Measurements from ENCODE around the gene SLC5A6. TPM values are rescaled to one million over a fixed set of nuclear protein-coding genes. Genes with fewer than 3 reads are reported as not detected.
"Not testable (repeated sequence)": the region's sequence is repeated elsewhere in the genome, so short reads cannot be mapped to it uniquely, and the experiment has no call there.

Gene SLC5A6
- total and polyA plus RNA-seq, 2 of the 4 experiments (the other 2 are of a cell fraction), result 28.8 to 34.2 TPM

DNA sequence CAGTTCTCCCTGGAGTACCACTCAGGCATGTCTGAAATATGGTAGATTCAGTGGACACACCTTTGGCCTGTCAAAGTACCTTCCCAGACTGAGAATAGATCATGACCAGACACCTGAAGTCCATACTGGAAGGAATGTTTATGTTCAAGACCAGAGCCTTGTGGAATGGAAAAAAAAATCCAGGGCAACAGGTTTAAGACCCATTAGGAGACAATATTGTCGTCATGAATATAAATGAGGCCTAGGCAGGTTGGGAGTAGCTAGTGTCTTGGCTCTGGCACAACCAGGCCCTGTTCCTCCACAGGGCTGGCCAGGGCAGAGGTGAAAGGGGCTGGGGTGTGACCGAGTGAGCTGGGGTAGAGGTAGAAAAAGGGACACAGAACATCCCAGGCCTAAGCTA lies 13.4 kb downstream of the SLC5A6 start:
- Histone ChIP-seq H4K20me1 (ENCODE audit: insufficient read depth, low read length) (no peaks in the 10 kb centered on the region; the same call in 1 of the 2 replicates), H3K27me3 (ENCODE audit: control insufficient read depth, insufficient read depth, low read length) (no peaks in the 10 kb centered on the region; the same call in 1 of the 2 replicates), H3K4ac (ENCODE audit: low read depth, low read length) (no peak overlapping the region), H3K79me1 (ENCODE audit: low read depth in 1 of 2, low read length in 2 of 2) (no peaks in the 10 kb centered on the region), H4K5ac (ENCODE audit: low read depth, low read length) (no peak overlapping the region), H3K9ac (ENCODE audit: low read depth, low read length) (no peak overlapping the region), H2BK120ac (ENCODE audit: low read depth, low read length) (no peak overlapping the region), H3K18ac (ENCODE audit: low read depth, low read length) (no peak overlapping the region), H3K23ac (ENCODE audit: low read depth, low read length) (no peak overlapping the region), H3K4me1 (ENCODE audit: control insufficient read depth, insufficient read depth, low read length) (no peaks in the 10 kb centered on the region), H2BK20ac (ENCODE audit: low read depth, low read length) (no peak overlapping the region), H3K4me2 (ENCODE audit: low read depth, low read length) (no peak overlapping the region), H3K14ac (replicated peaks; ENCODE audit: low read depth, low read length) (no peak overlapping the region), H3K9me3 (ENCODE audit: control insufficient read depth, insufficient read depth, low read length) (no peaks in the 10 kb centered on the region), H3K36me3 (ENCODE audit: control insufficient read depth, insufficient read depth, low read length) (peaks cover 24% of the 10 kb centered on the region), H3K9me1 (ENCODE audit: insufficient read depth, low read length) (no peaks in the 10 kb centered on the region; the same call in 1 of the 2 replicates), H2AK9ac (replicated peaks; ENCODE audit: low read depth, low read length, poor library complexity) (no peak overlapping the region), H2AK5ac (ENCODE audit: low read depth, low read length) (no peak overlapping the region), H4K91ac (ENCODE audit: insufficient read depth, low read depth, low read length) (no peak overlapping the region), H2BK15ac (ENCODE audit: low read depth, low read length) (no peak overlapping the region), H2AFZ (replicated peaks; ENCODE audit: low read length, poor library complexity) (no peak overlapping the region), H3K27ac (ENCODE audit: insufficient read depth, low read length) (no peak overlapping the region), H2BK5ac (ENCODE audit: low read depth, low read length, poor library complexity, severe bottlenecking) (no peak overlapping the region), H3K4me3 (ENCODE audit: insufficient read depth, low read depth, low read length) (no peak overlapping the region), H3K56ac (ENCODE audit: extremely low read depth, insufficient read depth, low read length) (no peak overlapping the region), H4K8ac (ENCODE audit: low read depth in 2 of 2, low read length in 2 of 2) (no peak overlapping the region)
- no peak for ATAC-seq (ENCODE audit: low read depth)
- in situ Hi-C loops (cut with MboI; ENCODE audit: low sequenced_read_pairs), result loop anchor here (5.0 kb wide), 1 partner anchor 96 kb away; no protein-coding TSS in a partner anchor
- no peak for DNase-seq
- ChIA-PET CTCF (no interaction called here), POLR2A (ENCODE audit: unreplicated experiment) (no interaction called here)
- intact Hi-C loops (cut with micrococcal nuclease), result no loop called here
- no TSS peak for BruUV-seq (replicated peaks)
- WGBS, 2 experiments (ENCODE audit: extremely low coverage in 2 of 2, insufficient read length in 1 of 2), result 83% methylated on average over 1 of the region's 2 CpGs; no CpG with 5 or more reads in 1 of the 2 experiments
- TF ChIP-seq CHD1 (IDR thresholded peaks at IDR 0.05; ENCODE audit: low read depth, low read length), result no peak
- TF ChIP-seq MAFK (IDR thresholded peaks at IDR 0.05; ENCODE audit: low read depth, low read length), result no peak
- no peak for TF ChIP-seq RAD21 (IDR thresholded peaks at IDR 0.05; ENCODE audit: low read length)
- dilution Hi-C loops (cut with HindIII; ENCODE audit: low sequenced_read_pairs, unreplicated experiment), result no loop called here

DNA sequence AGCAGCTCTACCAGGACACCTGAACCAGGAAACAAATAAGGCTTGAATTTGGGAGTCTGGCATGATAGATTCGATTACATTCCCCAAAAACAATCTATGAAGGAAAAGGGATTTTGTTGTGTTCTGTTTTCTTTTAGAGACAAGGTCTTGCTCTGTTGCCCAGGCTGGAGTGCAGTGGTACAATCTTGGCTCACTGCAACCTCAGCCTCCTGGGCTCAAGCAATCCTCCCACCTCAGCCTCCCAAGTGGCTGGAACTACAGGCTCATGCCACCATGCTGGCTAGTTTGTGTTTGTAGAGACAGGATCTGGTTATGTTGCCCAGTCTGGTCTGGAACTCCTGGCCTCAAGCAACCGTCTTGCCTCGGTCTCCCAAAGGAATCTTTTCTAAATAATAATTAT lies 14.0 kb downstream of the SLC5A6 start:
- CTCF ChIA-PET, result not testable (repeated sequence)

More for the DNA sequence above, 14.0 kb downstream of the SLC5A6 start:
- DNase-seq; H3K9me3 ChIP-seq (ENCODE audit: control insufficient read depth, insufficient read depth, low read length); H3K9me1 ChIP-seq (ENCODE audit: insufficient read depth, low read length); H3K56ac ChIP-seq (ENCODE audit: extremely low read depth, insufficient read depth, low read length); H3K4ac ChIP-seq (ENCODE audit: low read depth, low read length); H4K8ac ChIP-seq (ENCODE audit: low read depth in 2 of 2, low read length in 2 of 2); H2AK9ac ChIP-seq (replicated peaks; ENCODE audit: low read depth, low read length, poor library complexity); H3K23ac ChIP-seq (ENCODE audit: low read depth, low read length); H2BK15ac ChIP-seq (ENCODE audit: low read depth, low read length); dilution Hi-C loops (cut with HindIII; ENCODE audit: low sequenced_read_pairs, unreplicated experiment); H3K18ac ChIP-seq (ENCODE audit: low read depth, low read length); H3K4me2 ChIP-seq (ENCODE audit: low read depth, low read length); BruUV-seq (replicated peaks); H3K9ac ChIP-seq (ENCODE audit: low read depth, low read length); H2AK5ac ChIP-seq (ENCODE audit: low read depth, low read length); H3K4me1 ChIP-seq (ENCODE audit: control insufficient read depth, insufficient read depth, low read length); POLR2A ChIA-PET (ENCODE audit: unreplicated experiment); H3K79me1 ChIP-seq (ENCODE audit: low read depth in 1 of 2, low read length in 2 of 2); H3K14ac ChIP-seq (replicated peaks; ENCODE audit: low read depth, low read length); H2BK20ac ChIP-seq (ENCODE audit: low read depth, low read length); H4K91ac ChIP-seq (ENCODE audit: insufficient read depth, low read depth, low read length); H2BK5ac ChIP-seq (ENCODE audit: low read depth, low read length, poor library complexity, severe bottlenecking); H4K5ac ChIP-seq (ENCODE audit: low read depth, low read length); H3K4me3 ChIP-seq (ENCODE audit: insufficient read depth, low read depth, low read length); H3K27ac ChIP-seq (ENCODE audit: insufficient read depth, low read length); H2BK120ac ChIP-seq (ENCODE audit: low read depth, low read length); H2AFZ ChIP-seq (replicated peaks; ENCODE audit: low read length, poor library complexity); ATAC-seq (ENCODE audit: low read depth); H4K20me1 ChIP-seq (ENCODE audit: insufficient read depth, low read length); H3K27me3 ChIP-seq (ENCODE audit: control insufficient read depth, insufficient read depth, low read length); intact Hi-C loops (cut with micrococcal nuclease): not testable (repeated sequence)
- in situ Hi-C loops (cut with MboI; ENCODE audit: low sequenced_read_pairs), result loop anchor here (5.0 kb wide), 1 partner anchor 96 kb away; no protein-coding TSS in a partner anchor
- no CpG with 5 or more reads among the region's 3 CpGs for whole genome bisulfite sequencing, 2 experiments (ENCODE audit: extremely low coverage in 2 of 2, insufficient read length in 1 of 2)
- H3K36me3 ChIP-seq (ENCODE audit: control insufficient read depth, insufficient read depth, low read length), result peaks cover 19% of the 10 kb centered on the region

All from IMR-90 (cell line).